Left kidney (tissue), 2 donors: Measurements from ENCODE around the gene TXNL4A. TPM values are rescaled to one million over a fixed set of nuclear protein-coding genes. Genes with fewer than 3 reads are reported as not detected.

Source experiments
- DNase-seq: peaks from one replicate; pipeline ENCODE4 v3.0.0-alpha.2; 2013
- polyA plus RNA-seq: library from polyadenylated mRNA; unstranded; fragments of 120-200 nt; gene quantifications from one replicate; pipeline ENCODE4 v1.2.1, GENCODE V29; 2013; ENCODE audit not compliant: insufficient read length

The TXNL4A gene
- polyA plus RNA-seq, 1 donor, result 77.2 TPM

DNA sequence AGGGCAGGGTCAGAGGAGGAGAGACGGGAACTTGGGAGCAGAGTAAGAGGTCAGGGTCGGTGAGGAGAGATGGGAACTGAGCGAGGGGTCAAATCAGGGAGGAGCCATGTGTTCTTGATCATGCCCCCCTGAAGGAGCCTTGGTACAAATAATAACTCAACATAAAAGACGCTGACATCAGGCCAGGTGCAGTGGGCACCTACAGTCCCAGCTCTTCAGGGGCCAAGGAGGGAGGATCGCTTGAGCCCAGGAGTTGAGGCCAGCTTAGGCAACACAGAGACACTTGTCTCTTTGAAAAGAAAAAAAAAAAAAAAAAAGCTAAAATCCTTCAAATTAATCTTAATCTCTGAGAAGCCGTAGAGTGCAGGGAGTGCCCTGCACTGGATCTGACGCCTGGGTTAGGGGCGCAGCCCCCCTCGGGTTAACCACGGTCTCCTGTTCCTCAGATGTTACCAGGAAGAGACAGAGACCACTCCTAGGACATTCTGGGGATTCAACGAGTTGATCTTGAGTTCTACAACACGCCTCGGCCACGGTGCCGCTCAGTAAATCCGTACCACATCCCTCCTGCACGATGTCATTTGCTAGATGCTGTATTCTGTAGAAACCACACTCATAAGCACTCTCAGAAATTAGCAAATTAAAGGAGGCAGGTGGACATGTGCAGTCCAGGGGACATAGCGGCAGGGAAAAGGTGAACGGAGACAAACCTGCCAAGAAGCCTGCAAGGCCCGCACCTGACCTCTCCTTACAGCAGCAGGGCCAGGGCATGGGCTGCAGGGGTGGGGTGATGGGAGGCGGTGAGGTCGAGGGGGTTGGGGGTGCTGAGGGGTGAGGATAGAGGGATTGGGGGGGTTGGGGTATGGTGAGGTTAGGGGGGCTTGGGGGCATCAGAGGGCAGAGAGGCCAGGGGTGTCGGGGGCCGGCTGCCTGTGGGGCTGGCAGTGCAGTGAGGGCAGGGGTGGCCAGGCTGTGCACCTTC, 66.1 kb downstream of the TXNL4A start:
- no peak for DNase-seq

Other genes with a start within 250 kb of the TXNL4A start
- gene KCNG2, start 190.6 kb downstream of the TXNL4A start, polyA plus RNA-seq, result 0.13 TPM
- 18.5 TPM for gene SLC66A2, start 36.9 kb downstream of the TXNL4A start, polyA plus RNA-seq
- 25.5 TPM for gene HSBP1L1, start 23.9 kb downstream of the TXNL4A start, polyA plus RNA-seq
- gene RBFA, start 45.9 kb upstream of the TXNL4A start, polyA plus RNA-seq, result 45.0 TPM
- gene ADNP2, start 120.7 kb upstream of the TXNL4A start, polyA plus RNA-seq, result 29.0 TPM